Heart left ventricle (tissue), 13 donors: ENCODE results near the gene MICAL2.

Source experiments
- CTCF ChIP-seq, 12 donors: fragments of 200-600 bp; sonication (generic) in 4 of 12; IDR thresholded peaks; one replicate each; pipeline versions ENCODE4 v1.5.0 to v1.8.0; 2018 to 2022; ENCODE audit warnings: antibody characterized with exemption in 12 of 12, mild to moderate bottlenecking in 5 of 12
- POLR2A ChIP-seq, 2 donors: fragments of 450-650 bp; IDR thresholded peaks; one replicate each; pipeline ENCODE4 v1.6.1; 2017; ENCODE audit warnings: antibody characterized with exemption in 2 of 2, mild to moderate bottlenecking in 2 of 2, moderate library complexity in 2 of 2
- donor health status: ischemic (EF 13 %, LVEDD 7.1; RV severe dilation, severe dysfunction).
- donor health status: DM: no; HTN: yes; CAD: no.
- donor health status: DM: no; HTN: no; CAD: no.
- donor health status: ischemic (EF 25% LVEDD 6.9; RV normal size, moderate dysfunction).
- donor health status: ischemic (EF 25% LVEDD 5.7; RV mildly dilated, moderate dysfunction).
- donor health status: ischemic (EF 35%, LVEDD 5.7; RV mildly dilated, moderate dysfunction).
- donor health status: nonischemic (EF 11% LVEDD 7.7; RV severe dilation, severe dysfunction).
- donor health status: DM: yes; HTN: yes; CAD: no.
- donor health status: PGD.
- donor health status: ischemic (EF 29% LVEDD 5.4; RV normal size, mild dysfunction).
- donor health status: nonischemic (EF 23%, LVEDD 6.1; RV moderate dilation, normal function).

- TF ChIP-seq CTCF (IDR thresholded peaks at IDR 0.05) (no peak), POLR2A (IDR thresholded peaks at IDR 0.05) (no peak)
Measured at GRCh38 chr11:12272821-12273617, 162.6 kb downstream of the MICAL2 start.
